A172 (cell line): ENCODE measurements around the gene C11orf21. TPM values are rescaled to one million over a fixed set of nuclear protein-coding genes. Genes with fewer than 3 reads are reported as not detected.

ENCODE experiments used
- DNase-seq: peaks from one replicate; pipeline ENCODE4 v3.0.0-alpha.2; 2015; ENCODE audit warnings: low spot score
- total RNA-seq: library from RNA; depleted of rRNA; stranded (reverse); fragments of >200 nt; shearing (Covaris generic); gene quantifications from 2 replicates; pipeline ENCODE4 v1.2.3, GENCODE V29; 2014

The C11orf21 gene
- total RNA-seq, 1 experiment from 2014 or later = 2.0 TPM

DNA sequence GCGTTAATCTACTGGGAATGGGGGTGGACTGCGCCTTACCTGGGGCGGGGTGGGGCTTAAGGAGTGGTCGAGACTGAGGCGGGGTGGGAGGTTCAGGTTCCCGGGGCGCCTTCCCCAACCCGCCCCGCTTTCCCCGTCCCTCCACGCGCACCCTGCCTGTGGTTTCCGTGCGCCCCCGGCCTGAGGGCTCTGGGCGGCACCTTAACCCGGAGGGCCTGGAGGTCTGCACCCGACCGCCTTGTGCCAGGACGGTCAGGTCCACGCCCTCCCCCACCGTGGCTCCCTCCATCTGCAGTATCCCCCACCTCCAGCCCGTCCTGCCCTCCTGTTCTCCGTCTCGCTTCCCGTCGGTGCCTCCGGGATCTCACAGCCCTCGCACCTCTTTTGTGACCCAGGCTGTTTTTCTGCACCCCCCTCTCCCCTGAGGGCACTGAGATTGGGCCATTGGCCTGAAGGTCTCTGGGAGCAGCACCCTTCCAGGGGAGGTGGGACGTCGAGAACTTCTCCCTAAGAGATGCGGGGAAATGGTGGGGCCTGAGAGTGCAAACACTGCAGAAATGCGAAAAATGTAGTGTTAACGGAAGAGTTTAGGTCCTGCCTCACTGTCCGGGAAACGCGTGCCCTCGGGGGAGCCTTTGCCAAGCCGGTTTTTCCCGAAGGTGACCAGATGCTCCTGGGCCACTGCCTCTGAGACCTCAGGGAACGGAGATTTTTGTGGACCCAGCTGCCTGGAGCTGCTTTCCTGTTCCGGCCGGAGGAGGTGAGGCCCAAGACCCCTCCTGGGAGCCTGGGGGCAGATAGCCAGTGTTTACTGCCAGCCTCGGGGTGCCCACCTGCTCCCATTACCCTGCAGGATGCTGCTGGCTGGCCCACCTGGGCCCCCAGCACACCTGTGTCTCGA is 30.1 kb downstream of the C11orf21 start:
- no peak for DNase-seq

DNA sequence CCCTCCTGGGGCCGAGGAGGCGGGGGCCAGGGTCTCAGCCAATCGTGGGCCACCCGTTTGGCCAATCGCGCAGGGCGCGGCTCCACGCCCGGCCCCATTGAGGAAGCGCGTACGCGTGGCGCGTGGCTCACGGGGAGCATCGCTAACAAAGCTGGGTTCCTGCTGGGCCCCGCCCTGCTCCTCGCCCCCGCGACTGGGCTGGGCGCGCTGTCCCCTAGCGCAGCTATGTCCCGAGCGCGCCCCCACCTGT is 30.7 kb downstream of the C11orf21 start:
- DNase-seq = no peak

DNA sequence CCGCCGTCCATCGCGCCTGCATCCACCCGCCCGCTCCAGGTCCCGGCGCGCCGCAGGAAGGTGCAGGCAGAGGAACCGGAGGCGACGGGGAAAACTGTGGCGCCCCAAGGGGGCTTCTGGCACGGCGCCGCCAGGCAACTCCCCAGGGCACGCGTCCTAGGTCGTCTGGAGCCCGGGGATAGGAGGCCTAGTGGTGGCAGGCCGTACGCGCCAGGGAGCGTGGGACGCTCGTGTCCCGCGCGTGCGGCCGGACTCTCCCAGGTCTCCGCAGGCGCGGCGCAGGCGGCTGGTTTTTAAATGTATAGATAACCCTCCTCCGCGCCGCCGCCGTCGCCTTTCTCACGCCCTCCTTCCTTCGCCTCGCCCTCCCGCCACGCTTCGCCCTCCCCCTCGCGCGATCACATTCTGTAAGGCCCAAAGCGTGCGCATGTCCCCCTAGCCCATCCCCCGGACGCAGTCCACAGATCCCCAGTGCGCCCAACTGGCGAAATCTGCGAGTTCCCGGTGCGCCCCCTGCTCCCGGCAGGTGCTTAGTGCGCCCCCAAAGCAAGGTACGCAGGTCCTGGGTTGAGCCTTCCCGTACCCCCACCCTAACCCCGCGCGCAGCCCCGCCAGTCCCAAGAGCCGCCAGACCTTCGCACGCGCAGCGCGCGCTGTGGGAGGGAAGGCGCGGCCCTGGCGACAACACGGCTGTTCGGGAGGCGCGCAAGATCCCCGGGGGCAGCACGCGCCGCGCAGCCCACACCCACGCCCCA is 31.2 kb downstream of the C11orf21 start, which contains the start of gene ASCL2:
ASCL2 (minus strand) TSS at position 267 of the 755 bp plus-strand sequence; CDS start at position 11, 256 bp downstream.
- no peak for DNase-seq

DNA sequence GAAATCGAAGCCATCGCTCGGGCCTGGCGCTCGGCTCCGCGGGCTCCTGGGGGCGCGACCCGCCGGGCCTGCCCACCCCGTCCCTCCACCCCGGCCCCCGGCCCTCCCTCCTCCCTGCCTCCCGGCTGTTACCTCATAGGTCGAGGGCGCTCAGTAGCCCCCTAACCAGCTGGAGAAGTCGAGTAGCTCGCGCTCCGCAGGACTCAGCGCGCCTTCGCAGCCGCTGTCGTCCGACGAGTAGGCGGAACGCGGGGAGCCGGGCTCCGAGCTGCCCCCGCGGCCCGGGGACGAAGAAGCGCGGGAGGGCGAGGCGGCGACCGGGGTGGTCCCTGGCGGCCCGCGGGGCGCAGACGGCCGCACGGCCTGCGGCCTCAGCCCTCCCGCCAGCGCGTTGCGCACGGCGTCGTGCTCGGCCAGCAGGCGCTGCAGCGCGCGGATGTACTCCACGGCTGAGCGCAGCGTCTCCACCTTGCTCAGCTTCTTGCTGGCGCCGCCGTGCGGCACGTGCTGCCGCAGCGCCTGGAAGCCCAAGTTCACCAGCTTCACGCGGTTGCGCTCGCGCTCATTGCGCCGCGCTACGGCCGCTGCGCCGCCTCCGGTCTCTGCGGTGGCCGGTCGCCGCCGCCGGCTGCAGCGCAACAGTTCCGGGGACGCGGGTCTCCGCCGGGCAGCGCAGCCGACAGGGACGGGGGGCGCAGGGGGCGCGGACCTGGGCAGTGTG is 32.0 kb downstream of the C11orf21 start:
- no peak for DNase-seq

DNA sequence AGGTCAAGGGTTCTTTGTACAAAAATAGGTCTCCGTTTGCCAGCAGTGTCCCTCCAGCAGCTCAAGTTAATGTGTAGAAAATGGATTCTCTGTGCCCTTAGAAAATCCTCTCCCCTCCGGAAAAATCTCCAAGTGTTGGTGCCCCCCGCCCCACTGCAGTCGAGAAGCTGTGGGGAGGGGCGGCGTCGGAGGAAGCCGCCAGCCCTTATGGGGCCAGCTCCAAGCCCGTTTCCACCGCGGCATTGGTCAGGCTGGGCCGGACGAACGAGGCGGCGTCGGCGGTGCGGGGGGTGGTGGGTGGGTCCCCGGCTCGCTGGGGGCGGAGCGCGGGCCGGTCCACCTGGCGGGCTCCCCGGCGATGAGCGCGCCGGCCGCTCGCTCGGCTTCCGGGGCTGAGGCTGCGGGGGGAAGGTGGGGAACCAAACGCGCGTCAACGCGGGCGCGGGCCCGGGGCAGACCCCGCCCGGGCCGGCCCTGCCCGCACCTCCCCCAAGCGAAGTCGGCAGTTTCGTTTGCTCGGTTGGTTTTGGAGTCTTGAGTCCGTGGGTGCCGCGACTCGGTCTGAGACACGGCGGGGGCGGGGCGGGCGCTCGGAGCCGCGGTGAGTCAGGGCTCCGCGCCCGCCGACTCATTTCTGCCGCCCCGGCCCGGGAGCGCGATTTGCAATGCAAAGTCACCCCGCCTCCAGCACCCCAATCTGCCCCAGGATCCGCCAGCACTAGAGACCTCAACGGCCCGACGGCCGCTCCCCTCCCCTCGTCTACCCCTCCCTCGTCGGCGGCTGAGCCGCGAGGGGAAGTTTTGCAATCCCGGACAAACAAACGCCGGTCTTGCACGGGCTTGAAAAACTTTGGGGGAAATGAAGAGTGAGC is 32.8 kb downstream of the C11orf21 start:
- no peak for DNase-seq

DNA sequence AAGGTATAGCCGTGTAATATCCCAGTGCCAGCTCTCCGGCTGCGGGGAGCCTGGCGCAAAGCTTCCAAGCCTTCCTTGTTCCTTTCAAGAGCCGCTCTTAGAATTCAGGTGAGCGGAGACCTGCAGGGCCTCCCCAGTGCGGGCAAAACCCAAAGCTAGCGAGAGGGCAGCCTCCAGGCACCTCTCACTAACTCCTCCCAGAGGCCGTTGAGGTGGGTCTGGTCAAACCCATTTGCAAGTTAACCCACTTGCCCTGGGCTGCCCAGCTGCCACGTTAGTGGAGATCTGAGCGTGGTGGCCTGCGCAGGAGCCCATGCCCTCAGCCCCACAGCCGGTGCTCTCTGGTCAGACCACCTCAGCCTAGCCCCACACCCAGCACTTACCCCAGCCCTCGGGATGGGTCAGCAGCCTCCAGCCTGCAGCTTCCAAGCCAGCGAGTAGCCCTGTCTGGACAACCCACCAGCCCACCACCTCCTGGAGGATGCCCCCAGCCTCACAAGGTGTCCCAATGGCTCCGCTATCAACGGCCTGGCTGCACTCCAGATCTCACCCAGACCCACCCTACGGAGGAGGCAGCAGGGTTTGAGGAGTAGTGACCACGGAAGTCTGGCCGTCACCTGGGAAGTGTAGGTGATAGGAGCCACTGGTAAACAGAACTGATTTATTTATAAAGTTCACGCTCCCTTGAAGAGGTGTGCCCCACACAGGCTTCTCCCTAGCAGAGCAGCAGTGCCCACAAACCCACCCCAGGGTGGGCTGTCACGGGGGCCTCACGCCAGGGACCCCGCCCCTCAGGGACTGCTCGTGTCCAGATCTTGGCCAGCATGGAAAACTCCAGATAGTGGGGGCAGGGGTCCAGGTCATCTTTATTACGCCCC is 33.6 kb downstream of the C11orf21 start:
- no peak for DNase-seq

DNA sequence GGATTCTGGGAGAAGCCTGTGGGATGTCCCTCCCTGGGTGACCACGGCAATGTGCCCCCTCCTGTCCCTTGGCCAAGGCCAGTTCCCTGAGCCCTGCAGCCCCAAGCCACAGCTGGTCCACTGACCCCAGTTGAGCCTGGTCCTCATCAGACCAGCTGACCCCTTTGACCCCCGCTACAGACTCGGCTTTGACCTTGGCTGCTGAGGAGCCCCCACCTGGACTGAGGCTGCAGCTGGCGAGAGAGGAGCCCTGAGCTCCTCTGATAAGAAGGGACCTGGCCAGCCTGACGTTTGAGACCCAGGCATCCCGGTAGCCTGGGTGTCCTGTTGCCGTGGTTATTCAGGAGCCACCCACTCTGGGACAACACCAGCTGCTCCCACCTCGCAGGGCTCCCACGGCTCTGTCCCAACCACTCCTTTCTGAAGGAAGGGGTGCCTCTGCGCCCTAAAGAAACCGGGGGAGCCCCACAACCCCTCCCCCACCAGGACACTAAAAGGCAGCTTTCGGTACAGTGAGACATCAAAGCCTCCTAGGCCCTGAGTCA is 34.3 kb downstream of the C11orf21 start:
- no peak for DNase-seq

DNA sequence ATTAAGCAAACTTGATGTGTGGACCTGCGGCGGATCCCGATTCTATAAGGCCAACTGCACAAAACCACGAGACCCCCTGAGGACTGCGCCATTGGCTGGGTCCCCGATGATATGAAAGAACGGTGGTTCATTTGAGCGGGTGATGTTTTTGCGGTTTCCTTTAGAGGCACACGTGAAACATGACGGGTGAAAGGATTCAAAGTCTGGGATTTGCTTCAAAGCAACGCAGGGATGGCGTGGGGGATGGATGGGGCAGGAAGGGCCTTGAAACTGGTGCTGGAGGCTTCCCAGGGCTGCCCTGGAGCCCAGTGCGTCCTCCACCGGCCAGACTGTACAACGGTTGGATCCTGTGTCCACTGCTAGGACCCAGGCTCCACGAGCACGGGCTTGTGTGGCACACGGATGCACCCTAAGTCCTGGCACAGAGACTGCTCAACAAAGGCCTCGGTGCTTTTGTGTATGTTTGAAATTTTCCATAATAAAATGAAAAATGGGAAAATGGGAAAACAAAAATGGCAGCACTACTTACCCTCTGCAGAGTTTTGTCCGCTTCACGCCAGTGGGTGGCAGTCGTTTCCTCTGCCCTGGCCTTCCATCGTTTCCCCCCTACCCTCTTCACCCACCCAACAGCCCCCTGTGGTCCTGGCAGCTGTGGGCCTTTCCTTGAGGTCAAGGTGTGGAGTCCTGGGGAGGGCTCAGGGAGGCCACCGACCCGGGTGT is 35.0 kb downstream of the C11orf21 start:
- DNase-seq = no peak

DNA sequence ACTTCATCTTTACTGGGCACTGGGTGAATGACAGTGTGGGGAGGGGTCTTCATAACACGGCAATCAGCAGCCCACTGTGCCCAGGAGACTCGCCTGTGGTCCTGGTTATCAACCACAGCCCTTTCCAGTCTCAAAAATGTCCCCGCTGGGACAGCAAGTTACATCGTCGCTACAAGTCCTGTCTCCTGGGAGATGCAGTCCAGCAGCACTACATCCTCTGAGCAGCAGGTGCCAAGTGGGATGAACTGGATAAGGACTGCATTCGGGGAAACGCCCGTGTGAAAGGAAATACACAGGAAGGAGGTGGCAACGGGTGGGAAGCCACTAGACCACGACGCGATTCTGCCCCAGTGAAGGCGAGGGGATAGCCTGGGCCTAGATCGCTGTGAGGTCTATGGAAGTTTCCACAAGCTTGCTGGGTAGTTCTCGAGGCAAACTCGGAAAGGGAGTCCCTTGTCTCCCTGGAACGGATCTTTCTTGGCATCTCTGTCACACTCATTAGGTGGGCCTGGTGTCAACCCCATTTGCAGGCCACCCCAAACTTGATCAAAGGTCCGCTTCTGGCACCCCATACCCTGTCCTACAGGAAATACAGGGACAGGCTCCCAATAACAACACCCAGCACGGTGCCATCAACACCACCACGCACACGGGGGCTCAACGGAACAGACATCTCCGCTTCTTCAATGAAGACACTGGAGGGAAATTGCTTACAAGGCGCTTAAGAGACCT is 35.7 kb downstream of the C11orf21 start:
- DNase-seq = no peak

DNA sequence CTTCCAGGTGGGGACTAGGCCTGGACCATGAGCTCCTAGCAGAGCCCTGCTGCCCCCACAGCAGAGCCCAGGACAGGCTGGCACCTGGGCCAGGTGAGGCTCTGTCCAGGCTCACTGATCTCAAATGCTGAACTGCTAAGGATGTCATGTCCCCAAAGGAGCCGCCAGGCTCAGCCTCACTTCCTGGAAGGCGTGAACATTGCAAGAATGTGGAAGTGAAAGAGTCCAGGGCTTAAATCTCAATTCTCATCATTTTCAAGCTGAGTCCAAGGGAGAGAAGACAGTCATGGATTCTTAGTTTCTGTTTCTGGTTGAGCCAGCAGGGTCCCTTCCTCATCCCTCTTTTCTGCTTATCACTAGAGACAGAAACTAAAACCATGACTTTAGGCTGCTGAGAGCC is 36.3 kb downstream of the C11orf21 start:
- DNase-seq = no peak

DNA sequence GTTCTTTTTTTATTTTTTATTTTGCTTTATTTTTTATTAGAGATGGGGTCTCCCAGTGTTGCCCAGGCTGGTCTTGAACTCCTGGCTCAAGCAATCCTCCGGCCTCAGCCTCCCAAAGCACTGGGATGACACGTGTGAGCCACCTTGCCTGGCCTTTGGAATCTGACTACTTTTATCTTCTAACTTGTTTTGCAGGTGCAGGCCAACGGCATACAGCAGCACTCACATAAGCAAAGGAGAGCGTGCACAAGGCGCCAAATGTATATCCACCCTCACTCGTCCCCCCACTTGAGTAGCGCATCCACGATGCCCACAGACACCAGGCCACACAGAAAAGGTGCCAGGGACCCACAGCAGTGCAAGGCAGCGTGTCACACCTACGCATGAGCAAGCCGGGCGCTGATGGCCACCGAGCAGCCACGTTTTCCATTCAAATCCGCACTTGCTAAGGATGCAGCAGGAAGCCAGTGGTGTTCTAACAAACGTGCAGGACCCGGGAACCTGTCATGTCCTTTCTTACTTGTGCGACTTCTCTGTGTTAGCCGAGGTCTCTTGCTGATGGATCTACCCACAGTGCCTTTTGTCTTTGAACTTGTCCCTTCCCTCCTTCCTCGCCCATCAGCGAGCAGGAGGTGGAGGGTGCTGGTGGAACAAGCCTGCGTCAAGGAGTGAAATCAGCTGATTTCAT is 37.2 kb downstream of the C11orf21 start:
- no peak for DNase-seq

DNA sequence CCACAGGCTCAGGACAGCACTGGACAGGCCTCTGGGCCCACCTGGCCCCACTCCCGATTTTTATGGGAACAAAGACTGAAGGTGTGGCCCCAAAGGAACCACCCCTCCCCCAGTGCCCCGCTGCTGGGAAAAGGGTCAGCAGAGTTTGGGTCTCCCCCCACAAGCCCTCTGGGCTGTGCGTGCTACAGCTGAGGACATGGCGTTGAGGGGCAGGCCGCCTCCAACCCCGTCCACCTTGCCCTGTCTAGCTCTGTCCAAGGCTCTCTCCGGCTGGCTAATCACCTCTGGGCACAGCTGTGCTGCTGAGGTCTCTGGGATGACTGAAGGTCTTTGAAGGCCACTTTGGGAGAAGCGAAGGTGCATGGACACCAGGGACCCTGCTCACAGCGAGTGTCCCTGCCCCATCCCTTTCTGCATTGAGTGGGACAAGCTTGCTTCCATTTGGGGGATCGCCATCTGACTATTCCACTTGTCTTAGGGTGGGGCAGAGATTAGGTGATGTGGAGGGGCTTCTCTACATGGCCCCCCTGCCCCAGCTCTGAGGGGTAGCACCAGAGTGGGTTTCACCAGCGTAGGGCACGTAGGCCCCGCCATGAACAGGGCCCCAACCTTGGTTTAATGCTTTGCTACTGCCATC is 37.9 kb downstream of the C11orf21 start:
- no peak for DNase-seq

DNA sequence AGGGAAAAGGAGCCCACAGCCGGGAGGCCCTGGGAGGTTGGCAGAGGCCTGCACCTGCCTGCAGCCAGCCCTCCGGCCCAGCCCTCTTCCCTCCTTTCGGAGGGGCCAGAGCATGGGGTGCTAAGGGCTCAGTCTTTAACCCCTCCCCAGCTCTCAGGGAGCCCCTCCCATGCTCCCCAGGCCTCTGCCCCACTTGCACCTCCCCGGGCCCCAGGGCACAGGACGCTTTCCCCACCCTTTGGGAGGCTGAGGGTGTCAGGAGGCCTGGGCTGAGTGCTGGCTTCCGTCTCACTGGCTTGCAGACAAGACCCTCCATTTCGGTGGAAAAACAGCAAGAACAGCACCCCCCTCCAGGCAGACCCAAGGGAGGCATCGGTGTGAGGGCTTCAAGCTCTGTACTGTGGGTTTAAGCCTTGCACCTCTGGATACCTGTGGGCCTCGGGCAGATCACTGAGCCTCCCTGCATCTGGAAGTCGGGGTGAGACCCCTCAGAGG is 38.6 kb downstream of the C11orf21 start:
- no peak for DNase-seq

DNA sequence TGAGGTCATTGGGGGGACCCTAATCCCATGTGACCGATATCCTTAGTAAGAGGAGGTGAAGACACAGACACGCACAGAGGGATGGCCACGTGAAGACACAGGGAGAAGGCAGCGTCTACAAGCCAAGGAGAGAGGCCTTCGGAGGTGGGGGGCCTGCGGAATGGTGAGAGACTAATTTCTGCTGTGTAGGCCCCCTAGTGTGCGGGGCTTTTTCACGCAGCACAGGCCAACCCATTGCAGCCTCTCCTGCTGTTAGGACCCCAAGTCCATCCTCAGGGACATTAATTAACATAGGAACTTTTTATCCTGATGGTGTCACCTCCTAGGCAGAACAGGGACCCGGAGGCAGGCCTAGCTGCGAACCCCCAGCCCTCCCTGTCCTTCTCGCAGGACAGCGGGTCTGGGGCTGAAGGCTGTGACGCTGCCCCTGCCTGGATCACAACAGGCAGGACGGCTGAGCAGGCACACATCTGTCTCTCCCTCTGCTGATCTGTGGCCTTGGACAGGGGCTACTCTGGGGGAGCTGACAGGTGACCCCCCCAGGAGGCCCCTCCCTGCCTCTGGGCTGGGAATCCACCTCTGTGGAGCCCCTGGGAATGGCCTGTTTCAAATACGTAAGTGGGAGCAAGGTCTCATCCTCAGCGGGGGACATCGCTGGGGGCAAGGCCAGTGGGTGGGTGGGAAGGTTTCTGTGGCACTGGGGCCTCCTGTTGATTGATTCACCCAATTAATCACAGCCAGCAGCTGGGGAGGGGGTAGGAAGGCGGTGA is 39.2 kb downstream of the C11orf21 start:
- no peak for DNase-seq

DNA sequence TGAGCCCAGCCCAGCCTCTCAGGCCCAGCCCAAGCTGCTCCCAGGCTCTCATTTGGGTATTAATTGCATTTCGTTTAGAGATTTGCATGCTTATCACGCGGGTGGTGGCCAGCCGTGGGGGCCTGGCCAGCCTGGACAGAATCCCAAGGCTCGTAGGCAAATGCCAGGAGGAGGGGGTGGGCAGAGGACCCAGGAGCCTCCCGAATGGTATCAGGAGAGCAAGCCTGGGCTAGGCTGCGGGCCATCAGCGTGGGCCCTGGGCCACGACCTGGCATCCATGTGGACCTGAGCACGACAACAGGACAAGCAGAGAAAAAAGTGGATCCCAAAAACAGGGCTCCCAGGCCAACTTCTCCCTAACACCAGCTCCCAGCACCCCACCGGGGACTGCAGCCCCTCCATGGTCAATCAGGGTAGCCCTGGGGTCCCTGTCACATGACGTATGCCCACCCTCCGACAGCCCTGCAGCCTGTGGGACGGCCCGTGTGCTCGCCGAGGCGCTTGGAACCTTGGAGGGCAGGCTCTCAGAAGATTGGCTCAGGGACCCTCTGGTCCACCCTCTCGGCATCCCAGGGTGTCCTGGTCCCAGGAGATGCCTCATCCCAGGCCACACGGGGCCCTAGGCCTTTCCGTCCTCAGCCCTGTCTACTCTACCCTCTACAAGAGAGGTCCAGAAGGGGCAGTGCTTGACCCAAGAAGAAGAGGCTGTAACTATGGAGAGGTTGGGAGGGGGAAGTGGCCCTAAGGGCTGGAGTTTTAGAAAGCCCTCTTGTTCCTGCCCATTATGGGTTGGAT is 40.1 kb downstream of the C11orf21 start:
- no peak for DNase-seq
